Tibial artery (tissue), 4 donors: ENCODE data around the gene ZNF431.
A peak's percentile ranks its signal among the peaks of the same experiment; 100 is the strongest.

Experiments used
- DNase-seq, 2 donors: peaks; one replicate each; pipeline ENCODE4 v3.0.0-alpha.2; 2019
- H3K27ac ChIP-seq, 2 donors: fragments of 200-600 bp; sonication (generic) in 1 of 2; 1 replicate in 1 of 2; 2 replicates in 1 of 2; pipeline ENCODE4 v1.5.1; 2018 to 2019; ENCODE audit warnings: mild to moderate bottlenecking in 1 of 2
- H3K27me3 ChIP-seq, 2 donors: fragments of 200-600 bp; sonication (generic) in 1 of 2; one replicate each; pipeline versions ENCODE4 v1.5.1 to v1.6.0; 2016 to 2019
- H3K36me3 ChIP-seq, 3 donors: fragments of 200-600 bp; sonication (generic) in 2 of 3; one replicate each; pipeline ENCODE4 v1.5.1; 2016 to 2019; ENCODE audit warnings: mild to moderate bottlenecking in 2 of 3
- H3K4me1 ChIP-seq, 4 donors: fragments of 200-600 bp; sonication (generic) in 2 of 4; 1 replicate in 3 of 4; 2 replicates in 1 of 4; pipeline ENCODE4 v1.5.1; 2016 to 2019
- H3K4me3 ChIP-seq, 2 donors: fragments of 200-600 bp; sonication (generic) in 1 of 2; 1 replicate in 1 of 2; 2 replicates in 1 of 2; pipeline ENCODE4 v1.5.1; 2018 to 2019; ENCODE audit warnings: mild to moderate bottlenecking in 2 of 2
- H3K9me3 ChIP-seq, 3 donors: fragments of 200-600 bp; sonication (generic) in 1 of 3; one replicate each; pipeline ENCODE4 v1.5.1; 2016 to 2019
- CTCF ChIP-seq, 2 experiments: fragments of 200-600 bp in 1 of 2; fragments of 450-650 bp in 1 of 2; IDR thresholded peaks; one replicate each; pipeline ENCODE4 v1.5.1; 2017 to 2019; ENCODE audit warnings: antibody characterized with exemption in 2 of 2, mild to moderate bottlenecking in 1 of 2, moderate library complexity in 1 of 2
- intact Hi-C: fragments of 100-400 bp; cut with DNase I; formaldehyde crosslinking; loops from one replicate; pipeline ENCODE4 v1.15.0; 2023; ENCODE audit warnings: low total_unique reads

The ZNF431 gene

GRCh38 chr19:21141787-21142464 lies at the start of gene ZNF431:
ZNF431 (plus strand) TSS chr19:21142040; CDS start chr19:21142184, 144 bp downstream.
- TF ChIP-seq CTCF (IDR thresholded peaks at IDR 0.05) = no peak
- Histone ChIP-seq H3K9me3 (no peaks in the 10 kb centered on the region), H3K27me3 (no peaks in the 10 kb centered on the region), H3K36me3 (peaks cover 4 to 31% (median 22%) of the 10 kb centered on the region in 3 donors), H3K4me1 (peaks cover 0 to 14% (median 8%) of the 10 kb centered on the region in 4 donors), H3K4me3 (peak within 1 kb of the TSS; percentile 59 to 67), H3K27ac (peak within 1 kb of the TSS; percentile 66 to 77)
- intact Hi-C loops = no loop called here
- peak; percentile 93 to 97 for DNase-seq

DNA sequence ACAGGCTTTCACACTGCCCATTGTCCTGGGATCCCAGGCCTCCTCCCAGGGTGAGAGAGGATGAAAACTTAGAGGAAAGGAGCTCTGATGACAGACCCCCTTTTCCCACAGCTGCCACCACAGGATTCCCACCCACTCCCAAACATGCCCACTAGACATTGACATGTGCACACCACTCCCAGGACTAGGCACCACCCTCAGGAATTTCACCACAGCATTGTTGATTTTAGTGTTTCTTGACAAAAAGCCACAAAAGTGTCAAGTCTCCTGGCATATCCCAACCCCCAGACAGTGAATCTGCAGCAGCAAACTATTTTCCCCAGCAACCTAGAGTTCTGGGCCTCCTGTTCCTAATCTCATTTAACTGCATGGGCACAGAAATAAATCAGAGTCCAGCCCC lies 49.7 kb upstream of the ZNF431 start:
- H3K9me3 ChIP-seq = no peaks in the 10 kb centered on the region
- no peak overlapping the region for H3K27ac ChIP-seq
- intact Hi-C loops = no loop called here
- H3K4me3 ChIP-seq = no peak overlapping the region
- no peak for DNase-seq
- no peaks in the 10 kb centered on the region for H3K36me3 ChIP-seq
- no peaks in the 10 kb centered on the region for H3K27me3 ChIP-seq
- H3K4me1 ChIP-seq = no peaks in the 10 kb centered on the region
- no peak for TF ChIP-seq CTCF (IDR thresholded peaks at IDR 0.05)

DNA sequence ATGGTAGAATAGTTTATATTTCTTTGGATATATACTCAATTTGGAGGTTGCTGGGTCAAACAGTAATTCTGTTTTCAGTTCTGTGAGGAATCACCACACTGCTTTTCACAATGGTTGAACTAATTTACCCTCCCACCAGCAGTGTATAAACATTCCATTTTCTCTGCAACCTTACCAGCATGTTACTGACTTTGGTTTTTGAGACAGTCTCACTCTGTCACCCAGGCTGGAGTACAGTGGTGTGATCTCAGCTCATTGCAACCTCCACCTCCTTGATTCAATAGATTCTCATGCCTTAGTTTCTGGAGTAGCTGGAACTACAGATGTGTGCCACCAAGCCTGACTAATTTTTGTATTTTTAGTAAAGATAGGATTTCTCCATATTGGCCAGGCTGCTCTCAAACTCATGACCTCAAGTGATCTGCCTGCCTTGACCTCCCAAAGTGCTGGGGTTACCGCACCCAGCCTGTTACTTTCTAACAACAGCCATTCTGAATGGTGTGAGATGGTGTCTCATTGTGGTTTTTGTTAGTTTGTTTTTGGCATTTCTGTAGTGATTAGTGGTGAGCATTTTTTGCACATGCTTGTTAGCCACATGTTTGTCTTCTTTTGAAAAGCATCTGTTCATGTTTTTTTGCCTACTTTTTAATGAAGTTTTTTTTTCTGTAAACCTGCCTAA lies 47.4 kb upstream of the ZNF431 start:
- intact Hi-C loops = no loop called here

GRCh38 chr19:21098291-21098690 lies 43.5 kb upstream of the ZNF431 start:
- TF ChIP-seq CTCF (IDR thresholded peaks at IDR 0.05) = no peak
- no peak overlapping the region for H3K27ac ChIP-seq
- H3K36me3 ChIP-seq = no peaks in the 10 kb centered on the region
- no peak overlapping the region for H3K4me3 ChIP-seq
- no peak for DNase-seq
- no peaks in the 10 kb centered on the region for H3K27me3 ChIP-seq
- no peaks in the 10 kb centered on the region for H3K9me3 ChIP-seq
- no peaks in the 10 kb centered on the region for H3K4me1 ChIP-seq
- intact Hi-C loops = no loop called here

More for the DNA sequence above, 47.4 kb upstream of the ZNF431 start:
- no peaks in the 10 kb centered on the region for H3K36me3 ChIP-seq
- no peaks in the 10 kb centered on the region for H3K27me3 ChIP-seq
- H3K9me3 ChIP-seq = no peaks in the 10 kb centered on the region
- H3K4me3 ChIP-seq = no peak overlapping the region
- no peak for DNase-seq
- no peak for TF ChIP-seq CTCF (IDR thresholded peaks at IDR 0.05)
- no peak overlapping the region for H3K27ac ChIP-seq
- H3K4me1 ChIP-seq = no peaks in the 10 kb centered on the region

DNA sequence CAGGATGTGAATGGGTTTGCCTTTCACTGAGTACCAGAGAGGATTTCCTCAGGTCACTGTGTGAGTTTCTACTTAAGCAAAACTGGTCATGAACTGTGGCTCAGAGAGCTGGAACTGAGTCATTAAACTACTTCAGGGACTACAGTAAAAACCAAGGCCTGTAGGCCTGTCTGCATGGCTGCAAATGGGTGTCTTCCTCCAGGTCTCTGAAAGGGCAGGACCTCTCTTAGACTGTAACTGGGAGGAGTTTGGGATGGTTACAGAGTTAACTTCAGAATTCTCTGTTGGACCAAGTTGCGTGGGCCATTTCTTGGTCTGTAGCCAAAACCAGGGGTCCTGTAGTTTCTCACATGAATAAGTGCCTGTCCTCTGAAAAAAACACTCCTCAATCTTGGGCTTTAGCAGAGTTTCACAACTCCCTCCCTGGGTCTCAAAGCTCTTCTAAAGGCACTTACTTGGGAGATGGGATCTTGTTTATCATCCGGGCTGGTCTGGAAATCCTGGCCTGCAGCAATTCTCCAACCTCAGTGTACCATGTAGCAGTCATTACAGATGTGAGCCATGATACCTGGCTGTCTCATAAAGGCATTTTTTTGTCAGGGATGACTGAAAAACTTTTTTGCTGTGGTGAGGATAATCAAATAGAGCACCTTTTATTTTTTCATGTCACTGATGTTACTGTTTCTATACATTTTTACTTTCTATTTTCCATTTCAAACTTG lies 40.2 kb upstream of the ZNF431 start:
- Histone ChIP-seq H3K4me3 (no peak overlapping the region), H3K27me3 (no peaks in the 10 kb centered on the region)
- intact Hi-C loops = no loop called here

More for the DNA sequence above, 40.2 kb upstream of the ZNF431 start:
- no peak for DNase-seq
- no peak for TF ChIP-seq CTCF (IDR thresholded peaks at IDR 0.05)
- H3K4me1 ChIP-seq = no peaks in the 10 kb centered on the region
- peaks cover 0 to 7% (median 0%) of the 10 kb centered on the region in 3 donors for H3K36me3 ChIP-seq
- no peak overlapping the region for H3K27ac ChIP-seq
- H3K9me3 ChIP-seq = no peaks in the 10 kb centered on the region
